Measurements from ENCODE around the gene NTHL1.
A peak's percentile ranks its signal among the peaks of the same experiment; 100 is the strongest.

The NTHL1 gene

DNA sequence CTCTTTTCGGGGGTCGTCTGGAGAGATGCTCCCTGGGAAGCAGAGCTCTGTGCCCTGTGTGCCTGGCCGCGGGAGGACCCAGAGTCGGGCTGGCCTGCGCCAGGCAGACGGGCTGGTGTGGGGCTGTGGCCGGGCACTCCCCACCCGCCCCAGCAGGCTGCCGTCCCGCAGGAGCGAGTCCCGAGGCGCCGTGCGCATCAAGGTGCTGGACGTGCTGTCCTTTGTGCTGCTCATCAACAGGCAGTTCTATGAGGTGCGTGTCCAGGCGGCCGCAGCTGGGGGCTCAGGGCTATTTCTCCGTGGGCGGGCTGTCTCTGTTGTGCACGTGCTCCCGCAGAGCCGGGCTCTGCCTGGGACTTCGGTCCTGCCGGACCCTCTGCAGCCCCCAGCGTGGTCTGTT is 15.2 kb upstream of the NTHL1 start:
- no peak for DNase-seq

DNA sequence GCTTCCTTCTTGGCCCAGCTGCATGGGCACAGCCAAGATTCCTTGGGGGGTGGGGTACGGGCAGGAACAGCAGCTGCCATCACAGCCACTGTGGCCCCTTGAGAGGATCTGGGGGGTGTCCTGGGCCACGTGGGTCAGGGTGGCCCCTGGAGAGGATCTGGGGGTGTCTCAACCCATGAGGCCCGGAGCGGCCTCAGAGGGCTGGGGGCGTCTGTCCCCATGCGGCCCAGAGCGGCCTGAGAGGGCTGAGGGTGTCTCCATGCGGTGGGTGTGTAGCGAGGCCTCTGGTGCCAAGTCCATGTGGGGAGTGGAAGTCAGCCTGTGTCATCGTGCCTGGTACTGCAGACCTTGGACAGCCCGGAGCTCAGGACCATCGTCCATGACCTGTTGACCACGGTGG is 13.9 kb upstream of the NTHL1 start:
- DNase-seq: no peak

DNA sequence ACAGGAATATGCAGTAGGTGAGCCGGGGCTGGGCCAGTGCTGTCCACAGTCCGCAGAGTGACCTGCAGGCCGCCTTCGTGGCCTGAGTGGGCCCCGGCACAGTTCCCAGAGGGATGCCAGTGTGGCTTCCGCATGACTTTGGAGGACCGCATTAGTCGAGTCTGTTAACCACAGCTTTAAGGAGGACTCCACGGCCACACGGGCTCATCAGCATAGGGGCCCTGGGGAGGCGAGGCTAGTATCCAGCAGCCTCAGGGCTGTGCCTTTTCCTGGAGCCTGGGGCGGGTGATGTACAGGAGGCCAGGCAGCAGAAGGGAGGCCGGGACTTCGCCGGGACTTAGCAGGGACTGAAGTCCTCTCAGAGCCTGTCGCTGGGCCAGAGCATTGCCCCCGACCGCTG is 13.4 kb upstream of the NTHL1 start:
- no peak for DNase-seq

DNA sequence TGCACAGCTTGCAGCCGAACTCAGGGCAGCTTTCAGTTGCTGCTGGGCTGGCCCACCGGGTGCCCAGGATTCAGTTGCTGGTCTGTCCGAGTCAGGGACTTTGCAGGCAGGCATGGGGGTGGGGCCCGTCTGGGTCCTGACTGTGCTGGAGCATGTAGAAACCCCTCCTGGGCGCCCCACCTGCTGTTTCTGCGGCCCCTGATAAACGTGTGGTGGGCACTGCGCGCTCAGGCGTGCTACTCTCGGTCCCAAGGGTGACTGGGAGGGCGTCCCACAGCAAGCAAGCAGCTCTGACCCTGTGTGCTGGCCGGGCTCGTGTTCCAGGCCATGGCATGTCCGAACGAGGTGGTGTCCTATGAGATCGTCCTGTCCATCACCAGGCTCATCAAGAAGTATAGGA is 12.7 kb upstream of the NTHL1 start:
- no peak for DNase-seq

DNA sequence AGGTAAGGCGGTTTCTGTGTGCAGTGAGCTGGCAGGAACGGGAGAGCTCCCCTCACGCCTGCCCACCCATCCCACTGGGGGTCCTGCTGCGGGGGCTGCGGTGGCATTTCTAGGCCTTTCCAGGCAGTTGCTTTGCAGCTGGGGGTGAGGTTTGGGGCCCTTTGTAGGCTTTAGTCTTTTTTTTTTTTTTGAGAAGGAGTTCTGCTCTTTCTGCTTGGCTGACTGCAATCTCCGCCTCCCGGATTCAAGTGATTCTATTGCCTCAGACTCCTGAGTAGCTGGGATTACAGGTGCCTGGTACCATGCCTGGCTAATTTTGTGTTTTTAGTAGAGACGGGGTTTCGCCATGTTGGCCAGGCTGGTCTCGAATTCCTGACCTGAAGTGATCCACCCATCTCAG is 11.2 kb upstream of the NTHL1 start:
- DNase-seq: no peak

DNA sequence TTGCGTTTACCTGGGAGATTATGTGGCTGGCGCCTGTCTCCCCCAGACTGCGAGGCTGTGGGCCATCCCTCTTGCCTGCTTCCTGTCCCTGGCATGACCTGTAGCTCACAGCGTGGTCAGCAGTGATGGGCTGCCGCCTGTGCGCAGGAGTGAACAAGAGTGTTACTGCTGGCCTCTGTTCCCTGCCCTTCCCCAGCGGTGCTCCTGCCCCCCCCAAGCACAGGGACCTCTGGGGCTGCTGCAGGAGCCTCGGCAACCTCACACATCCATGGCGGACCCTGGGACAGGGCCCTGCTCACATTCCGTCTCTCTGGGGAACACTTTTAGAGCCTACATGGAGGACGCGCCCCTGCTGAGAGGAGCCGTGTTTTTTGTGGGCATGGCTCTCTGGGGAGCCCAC is 10.8 kb upstream of the NTHL1 start:
- DNase-seq: no peak

DNA sequence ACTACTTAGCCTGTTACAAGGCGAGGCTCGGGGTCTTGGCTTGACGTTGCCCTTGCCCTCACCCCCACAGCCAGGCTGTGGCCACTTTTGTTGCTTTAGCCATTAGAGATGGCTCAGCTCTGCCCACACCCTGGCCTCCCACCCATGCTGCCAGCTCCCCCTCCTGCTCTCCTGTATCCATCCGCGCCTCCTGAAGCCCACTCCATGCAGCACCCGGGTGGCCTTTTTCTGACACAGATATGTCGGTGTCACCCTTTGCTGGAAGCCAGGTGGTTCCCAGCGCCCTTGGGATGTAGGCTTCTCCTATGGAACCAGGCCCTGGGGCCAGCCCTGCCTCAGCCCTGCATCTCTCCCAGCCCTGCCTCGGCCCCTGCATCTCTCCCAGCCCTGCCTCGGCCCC is 9.8 kb upstream of the NTHL1 start:
- DNase-seq: no peak

DNA sequence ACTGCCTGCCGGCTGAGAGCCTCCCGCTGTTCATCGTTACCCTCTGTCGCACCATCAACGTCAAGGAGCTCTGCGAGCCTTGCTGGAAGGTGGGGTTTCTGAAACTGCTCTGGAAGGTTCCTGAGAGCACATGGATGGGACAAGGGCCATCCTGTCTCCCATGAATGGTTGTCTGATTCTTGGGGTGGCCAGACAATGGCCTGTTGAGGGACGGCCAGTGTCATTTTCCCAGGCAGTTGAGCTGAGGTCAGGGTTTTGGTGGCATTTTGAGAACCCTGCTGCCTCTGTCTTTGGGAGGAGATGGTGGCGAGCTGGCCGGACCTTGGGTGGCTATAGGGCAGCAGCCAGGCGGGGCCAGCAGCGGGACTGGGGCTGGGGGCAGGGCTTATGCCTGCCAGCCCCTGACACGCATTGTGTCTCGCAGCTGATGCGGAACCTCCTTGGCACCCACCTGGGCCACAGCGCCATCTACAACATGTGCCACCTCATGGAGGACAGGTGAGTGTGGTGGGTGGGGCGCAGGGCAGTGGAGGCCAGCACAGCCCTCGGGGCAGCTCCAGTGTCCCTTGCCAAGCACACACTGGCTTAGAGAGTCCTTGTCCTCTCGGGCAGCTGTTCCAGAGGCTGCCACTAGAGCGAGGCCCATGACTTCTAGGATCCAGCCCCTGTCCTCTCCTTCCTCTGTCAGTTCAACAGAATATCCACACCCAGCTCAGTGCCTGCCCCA is 9.2 kb upstream of the NTHL1 start:
- peak; percentile 77 for DNase-seq

DNA sequence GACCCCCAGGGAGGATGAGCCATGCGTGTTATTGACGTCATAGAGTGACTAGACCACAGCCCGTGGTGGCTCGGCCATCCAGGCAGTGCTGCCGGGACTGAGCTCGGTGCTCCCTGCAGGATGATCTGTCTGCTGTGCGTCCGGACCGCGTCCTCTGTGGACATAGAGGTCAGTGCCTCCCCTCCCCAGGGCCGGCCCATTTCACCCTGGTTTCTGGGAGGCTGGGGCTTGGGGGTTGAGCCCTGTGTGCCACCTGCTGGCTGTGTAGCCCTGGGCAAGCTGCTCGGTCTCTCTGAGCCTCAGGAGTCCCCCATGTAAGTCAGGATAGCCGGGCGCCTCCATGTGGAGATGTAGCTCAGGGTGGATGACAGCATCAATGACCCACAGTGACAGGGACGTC is 8.4 kb upstream of the NTHL1 start:
- DNase-seq: no peak

DNA sequence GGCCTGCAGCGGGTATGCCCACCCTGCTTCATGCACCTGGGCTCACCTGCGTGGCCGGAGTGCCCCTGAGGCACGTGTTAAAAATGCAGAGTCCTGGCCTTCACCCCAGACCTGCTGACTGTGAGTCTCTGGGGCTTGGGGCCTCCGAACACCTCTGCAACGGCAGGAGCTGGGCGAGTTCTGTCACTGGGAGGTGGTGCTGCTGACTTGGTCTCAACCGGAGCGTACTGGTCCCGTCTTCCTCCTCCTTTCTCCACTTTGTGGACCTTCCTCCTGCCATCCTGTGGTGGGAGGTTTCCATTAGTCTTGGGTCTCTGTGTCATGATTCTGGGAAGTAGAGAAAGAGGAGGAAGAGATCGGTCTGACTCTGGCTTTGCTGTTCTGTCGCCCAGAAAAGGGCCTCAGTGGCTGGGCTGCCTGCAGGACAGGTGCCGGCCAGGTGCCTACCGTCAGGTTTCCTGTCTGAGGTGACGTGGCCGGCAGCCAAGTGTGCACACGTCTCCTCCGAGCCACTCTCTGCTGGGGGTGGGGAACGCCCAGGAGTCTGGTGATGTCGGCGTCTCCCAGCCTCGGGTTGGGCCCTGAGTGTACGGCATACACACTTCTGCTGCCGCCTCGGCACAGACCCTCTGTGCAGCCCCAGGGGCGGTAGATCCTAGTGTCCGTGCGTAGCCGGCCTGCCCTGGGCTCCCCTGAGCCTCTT is 7.1 kb upstream of the NTHL1 start:
- DNase-seq: no peak

DNA sequence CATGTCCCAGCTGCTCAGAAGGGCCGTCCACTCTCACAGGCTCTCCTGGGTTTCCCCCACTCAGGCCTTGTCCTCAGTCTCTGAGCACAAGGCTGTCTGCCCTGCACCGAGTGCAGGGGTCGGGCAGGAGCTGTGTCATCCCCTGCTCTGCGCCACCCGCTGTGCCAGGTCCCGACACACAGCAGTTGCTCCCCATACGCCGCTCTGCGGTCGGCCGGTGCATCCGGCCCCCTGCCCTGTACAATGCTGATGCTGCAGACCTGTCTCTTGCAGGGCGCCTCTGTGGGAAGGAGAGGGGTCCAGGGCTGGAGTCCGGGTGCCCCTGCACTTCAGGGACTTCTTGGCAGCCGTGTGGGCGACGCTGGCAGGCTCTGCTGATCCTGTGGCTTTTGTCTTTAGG is 6.3 kb upstream of the NTHL1 start:
- DNase-seq: no peak

DNA sequence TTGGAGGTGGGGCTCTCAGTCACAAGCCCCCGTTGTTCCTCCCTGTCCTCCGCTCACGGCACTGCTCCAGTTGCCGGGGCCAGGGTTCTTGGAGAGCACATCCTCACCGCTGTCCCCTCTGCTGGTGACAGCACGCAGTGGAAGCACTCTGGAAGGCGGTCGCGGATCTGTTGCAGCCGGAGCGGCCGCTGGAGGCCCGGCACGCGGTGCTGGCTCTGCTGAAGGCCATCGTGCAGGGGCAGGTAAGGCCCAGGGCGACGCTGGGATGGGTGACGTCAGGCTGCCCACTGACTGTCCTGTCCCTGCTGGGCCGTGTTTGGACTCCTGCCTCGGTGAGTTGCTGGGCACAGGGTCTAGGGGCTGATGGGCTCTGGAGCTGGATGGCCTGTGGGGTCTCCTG is 5.6 kb upstream of the NTHL1 start:
- no peak for DNase-seq

DNA sequence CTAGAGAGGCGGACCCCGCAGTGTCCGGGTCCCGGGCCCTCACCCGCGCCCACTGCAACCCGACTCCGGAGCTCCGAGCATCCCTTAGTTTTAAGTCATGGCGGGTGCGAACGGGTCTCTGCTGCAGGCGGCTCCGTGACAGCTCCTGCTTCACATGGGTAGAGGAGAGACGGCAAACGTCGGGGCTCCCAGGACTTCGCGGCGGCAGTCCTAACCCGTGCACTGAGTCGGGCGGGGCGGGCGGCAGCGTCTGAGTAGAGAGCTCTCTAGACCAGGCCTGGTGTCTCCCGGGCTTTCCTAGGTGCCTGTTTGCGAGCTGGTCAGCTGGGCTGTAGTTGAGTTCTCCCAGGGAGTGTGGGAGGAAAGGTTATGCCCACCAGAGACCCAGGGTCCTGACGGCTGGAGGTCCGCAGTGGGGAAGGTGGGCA is 496 bp upstream of the NTHL1 start:
- DNase-seq: no peak

DNA sequence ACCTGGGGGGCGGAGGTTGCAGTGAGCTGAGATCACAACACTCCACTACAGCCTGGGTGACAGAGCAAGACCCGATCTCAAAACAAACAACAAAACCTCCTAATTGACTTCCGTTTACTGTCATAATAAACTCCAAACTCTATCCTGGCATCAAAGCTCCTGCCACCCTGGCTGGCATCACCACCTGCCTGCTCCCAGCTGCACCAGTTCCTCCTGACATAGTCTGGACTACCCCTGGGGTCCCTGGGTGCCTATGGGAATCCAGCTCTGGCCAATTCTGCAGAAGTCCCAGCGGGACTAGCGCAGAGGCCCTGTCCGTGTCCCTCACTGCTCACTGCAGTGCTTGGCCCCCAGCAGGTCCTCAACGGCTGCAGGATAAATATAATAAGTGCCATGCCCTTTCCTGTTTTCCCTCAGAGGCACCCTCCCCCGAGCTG is 723 bp downstream of the NTHL1 start:
- DNase-seq: no peak

DNA sequence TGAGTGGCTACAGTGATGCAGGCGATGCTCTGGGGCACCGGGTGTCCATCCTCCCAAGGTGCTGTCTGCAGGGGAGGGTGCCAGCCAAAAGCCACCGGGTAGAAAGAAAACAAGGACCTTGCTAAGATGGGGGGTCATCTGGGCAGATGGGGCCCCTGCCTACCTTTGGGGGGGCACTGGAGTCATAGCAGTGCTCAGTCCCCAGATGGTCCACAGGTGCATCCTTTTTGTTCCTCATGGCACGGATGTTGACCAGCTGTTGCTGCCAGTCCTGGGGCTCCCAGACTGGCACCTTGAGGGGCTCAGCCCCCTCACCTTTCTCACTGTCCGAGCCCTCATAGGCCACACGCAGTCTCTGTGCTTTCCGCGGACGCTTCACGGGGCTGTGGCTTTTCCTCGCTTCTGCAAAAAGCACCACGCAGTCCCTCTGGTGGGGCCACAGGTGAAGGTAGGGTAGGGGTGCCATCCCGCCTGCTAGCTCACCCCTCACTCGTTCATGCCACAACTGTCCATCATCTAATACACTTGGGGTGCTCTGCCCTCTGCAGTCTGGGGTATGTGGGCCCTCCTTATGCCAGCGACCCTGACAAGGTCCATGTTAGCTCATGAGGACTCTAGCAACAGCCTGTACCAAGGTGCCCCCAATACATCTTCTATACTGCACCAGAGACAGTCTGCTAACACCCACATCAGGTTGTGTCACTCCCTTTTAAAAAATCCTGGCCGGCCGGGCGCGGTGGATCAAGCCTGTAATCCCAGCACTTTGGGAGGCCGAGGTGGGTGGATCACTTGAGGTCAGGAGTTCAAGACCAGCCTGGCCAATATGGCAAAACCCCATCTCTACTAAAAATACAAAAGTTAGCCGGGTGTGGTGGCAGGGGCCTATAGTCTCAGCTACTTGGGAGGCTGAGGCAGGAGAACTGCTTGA is 1.4 kb downstream of the NTHL1 start:
- DNase-seq: no peak

DNA sequence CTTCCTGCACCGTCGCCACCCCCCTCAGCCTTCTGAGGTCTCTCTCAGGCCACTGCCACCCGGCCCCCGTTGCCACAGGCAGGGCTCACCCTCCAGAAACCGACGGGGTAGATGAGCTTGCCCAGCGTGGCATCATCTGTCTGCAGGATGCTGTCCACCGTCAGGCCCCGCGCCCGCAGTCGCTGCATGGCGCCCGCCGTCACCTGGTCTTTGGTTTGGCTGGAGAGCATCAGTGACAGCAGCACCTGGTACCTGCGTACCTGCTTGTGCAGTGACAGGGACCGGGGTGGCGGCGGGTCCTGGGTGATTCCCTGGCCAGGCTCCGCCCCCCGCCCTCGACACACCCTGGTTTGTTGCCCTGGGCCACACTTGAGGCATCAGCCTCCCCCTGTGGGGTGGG is 3.1 kb downstream of the NTHL1 start:
- DNase-seq: no peak

DNA sequence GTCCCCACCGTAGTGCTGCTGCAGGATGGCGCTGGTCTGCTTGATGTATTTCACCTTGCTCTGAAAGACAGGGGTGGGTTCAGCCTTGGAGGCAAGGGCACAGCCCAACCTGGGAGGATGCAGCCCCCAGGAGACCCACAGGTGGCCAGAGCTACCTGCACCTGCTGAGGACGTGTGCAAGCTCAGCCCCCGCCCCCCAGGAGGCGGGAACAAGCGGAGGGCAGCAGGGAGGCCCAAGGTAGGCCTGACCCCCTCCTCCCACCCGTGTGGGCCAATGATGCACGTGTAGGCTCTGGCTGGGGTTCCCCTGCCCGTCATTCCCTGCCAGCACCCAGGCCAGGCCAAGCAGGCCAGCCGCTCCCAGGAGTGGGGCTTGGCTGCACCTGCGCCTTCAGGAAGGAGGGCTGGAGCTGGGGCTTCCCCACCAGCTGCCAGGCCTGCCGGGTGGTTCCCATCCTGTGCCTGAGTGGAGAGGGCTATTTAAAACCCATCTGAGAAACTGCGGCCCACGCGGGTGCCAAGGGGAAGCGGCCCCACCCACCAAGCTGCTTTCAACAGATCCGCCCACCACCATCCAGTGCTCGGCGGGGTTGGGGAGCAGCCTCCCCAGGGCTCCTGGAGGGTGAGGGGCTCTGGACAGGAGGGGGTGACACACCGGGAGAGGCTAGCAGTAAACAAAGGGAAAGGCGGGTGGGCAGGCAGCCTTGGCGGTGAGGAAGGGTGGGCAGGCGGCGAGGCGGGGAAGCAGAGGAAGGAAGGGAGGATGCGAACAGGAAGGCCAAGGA is 3.8 kb downstream of the NTHL1 start:
- DNase-seq: no peak

DNA sequence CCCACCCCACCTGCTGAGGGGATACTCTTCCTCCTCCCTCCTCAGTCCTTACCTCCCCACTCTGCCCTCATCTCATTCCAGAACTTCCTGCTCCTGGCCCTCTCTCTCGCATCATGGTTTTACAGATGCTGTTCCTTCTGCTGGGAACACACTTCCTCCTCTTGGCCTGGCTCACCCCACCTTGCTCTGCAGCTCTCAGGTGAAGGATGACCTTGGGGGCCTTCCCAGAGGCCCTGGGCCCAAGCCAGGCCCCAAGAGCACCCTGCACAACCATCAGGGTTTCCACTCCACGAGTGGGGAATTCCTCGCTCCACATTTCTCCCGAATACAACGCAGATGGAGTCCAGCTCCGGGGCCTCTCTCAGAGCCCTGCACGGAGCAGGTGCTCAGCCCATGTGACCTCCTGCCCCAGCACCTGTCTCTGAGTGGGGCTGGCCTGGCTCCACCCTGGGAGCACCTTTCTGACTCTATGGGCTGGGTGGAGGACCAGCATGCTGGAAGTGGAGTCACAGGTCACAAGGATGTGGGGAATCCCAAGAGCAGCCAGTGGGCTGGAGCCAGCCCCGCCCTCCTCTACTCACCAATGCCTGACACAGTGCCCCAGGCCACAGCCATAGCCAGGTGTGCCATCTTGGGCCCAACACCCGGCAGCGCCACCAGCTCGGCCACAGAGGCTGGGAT is 4.5 kb downstream of the NTHL1 start:
- no peak for DNase-seq

DNA sequence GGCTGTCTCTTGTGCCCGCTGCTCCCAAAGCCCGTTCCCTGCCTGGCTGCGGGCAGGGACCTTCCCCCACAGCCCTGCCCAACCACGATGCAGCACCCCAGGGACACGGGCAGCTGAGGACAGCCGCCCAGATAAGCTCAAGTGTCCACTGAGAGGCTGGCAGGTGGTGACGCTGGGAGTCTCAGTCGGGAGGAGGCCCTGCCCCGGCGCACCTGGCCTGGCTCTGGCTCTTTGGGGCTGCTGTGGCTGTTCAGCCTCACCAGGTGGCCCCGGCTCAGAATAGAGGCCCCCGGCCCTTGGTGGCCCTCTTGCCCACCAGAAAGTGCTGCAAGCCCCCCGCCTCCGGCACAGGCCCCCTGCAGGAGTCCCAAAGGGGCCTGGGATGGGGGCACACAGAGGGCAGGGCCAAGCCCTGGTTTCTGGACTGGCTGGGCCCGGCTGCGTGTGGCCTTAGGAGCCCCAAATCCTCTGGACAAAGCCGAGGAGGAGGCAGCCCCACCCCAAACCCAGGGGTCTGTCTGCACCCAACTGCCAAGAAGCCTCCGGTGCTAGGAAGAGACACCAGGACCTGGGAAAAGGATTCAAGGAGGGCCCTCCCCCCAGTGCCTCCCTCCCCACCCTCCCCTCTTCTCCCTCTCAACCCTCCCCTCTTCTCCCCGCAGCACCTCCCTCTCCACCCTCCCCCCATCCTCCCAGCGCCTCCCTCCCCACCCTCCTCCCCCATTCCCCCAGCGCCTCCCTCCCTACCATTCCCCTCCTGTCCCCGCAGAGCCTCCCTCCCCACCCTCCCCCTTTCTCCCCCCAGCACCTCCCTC is 5.3 kb downstream of the NTHL1 start:
- no peak for DNase-seq

DNA sequence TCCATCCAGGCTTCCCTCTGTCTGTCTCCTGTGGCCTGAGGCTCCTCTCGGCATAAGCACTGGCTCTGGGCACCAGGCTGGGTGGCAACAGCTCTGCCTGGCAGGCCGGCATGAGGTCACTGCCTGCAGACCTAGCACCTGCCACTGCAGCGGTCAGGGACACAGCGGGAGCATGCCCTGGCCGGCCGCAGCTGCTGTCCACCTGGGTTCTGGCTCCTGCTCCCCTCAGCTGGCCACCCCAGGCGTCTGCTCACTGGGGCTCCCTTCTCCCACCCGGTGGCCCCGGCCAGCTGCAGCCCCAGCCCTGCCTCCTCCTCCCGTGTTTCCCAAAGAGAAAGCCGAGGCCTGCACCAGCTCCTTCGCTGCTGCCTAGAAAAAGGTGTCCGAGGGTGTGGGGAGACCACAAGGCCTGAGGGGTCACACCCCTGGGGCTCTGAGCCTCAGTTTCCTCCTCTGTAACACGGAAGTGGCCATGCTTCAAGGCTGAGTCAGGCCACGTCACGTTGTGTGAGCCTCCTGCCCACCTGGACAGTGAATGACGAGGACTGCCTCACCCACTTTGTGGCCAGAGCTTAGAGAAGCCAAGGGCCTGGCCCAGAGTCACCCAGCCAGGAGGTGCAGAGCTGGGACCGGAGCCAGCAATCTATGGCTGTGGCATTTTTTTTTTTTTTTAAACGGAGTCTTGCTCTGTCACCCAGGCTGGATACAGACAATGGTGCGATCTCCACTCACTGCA is 6.7 kb downstream of the NTHL1 start:
- no peak for DNase-seq
